ENCODE measurements around the gene RNF144A.

RNF144A gene

GRCh38 chr2:7033136-7033960 lies 116.1 kb downstream of the RNF144A start:
- peaks cover 3% of the 10 kb centered on the region for H3K4me1 ChIP-seq (ENCODE audit: control insufficient read depth, insufficient read depth, low read length, poor library complexity, severe bottlenecking)
- no peak overlapping the region for H3K27ac ChIP-seq (ENCODE audit: low read depth, low read length, severe bottlenecking)
- H3K4me3 ChIP-seq (ENCODE audit: extremely low read depth, insufficient read depth, low read length, poor library complexity, severe bottlenecking), result no peak overlapping the region
- peaks cover 11% of the 10 kb centered on the region for H3K36me3 ChIP-seq (ENCODE audit: control insufficient read depth, insufficient read depth, low read length)
- no peaks in the 10 kb centered on the region for H3K9me3 ChIP-seq (ENCODE audit: control insufficient read depth, low read length)
- WGBS, 2 experiments (ENCODE audit: insufficient coverage in 2 of 2), result 94% methylated on average over 19 to 20 of the region's 20 CpGs

- Histone ChIP-seq H3K36me3 (ENCODE audit: control insufficient read depth, insufficient read depth, low read length) (peaks cover 11% of the 10 kb centered on the region), H3K4me1 (ENCODE audit: control insufficient read depth, insufficient read depth, low read length, poor library complexity, severe bottlenecking) (no peaks in the 10 kb centered on the region), H3K4me3 (ENCODE audit: extremely low read depth, insufficient read depth, low read length, poor library complexity, severe bottlenecking) (no peak overlapping the region), H3K27ac (ENCODE audit: low read depth, low read length, severe bottlenecking) (no peak overlapping the region), H3K9me3 (ENCODE audit: control insufficient read depth, low read length) (no peaks in the 10 kb centered on the region)
- 83 to 84% methylated on average over 13 of the region's 14 CpGs for WGBS, 2 experiments (ENCODE audit: insufficient coverage in 2 of 2)
These were observed 117.1 kb downstream of the RNF144A start for GRCh38 chr2:7034303-7034702.

DNA sequence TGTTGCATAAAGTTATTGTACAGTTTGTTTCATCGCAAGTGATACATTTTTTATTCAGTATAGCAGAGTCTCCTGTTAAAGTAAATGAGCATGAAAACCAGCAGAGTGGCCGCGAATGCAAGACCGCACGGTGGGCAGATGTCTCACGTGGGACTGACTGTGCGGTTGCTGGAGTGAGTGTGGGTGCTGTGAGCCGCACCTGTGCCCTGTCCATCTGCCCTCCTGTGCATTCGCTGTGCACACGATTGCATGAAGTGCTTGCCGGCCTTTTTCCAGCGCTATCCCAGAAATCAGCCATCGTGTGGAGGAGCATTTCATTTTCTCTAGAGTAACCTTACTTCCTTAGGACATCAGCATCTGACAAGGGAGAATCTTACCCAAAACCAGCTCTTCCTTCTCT lies 118.7 kb downstream of the RNF144A start:
- no peaks in the 10 kb centered on the region for H3K9me3 ChIP-seq (ENCODE audit: control insufficient read depth, low read length)

DNA sequence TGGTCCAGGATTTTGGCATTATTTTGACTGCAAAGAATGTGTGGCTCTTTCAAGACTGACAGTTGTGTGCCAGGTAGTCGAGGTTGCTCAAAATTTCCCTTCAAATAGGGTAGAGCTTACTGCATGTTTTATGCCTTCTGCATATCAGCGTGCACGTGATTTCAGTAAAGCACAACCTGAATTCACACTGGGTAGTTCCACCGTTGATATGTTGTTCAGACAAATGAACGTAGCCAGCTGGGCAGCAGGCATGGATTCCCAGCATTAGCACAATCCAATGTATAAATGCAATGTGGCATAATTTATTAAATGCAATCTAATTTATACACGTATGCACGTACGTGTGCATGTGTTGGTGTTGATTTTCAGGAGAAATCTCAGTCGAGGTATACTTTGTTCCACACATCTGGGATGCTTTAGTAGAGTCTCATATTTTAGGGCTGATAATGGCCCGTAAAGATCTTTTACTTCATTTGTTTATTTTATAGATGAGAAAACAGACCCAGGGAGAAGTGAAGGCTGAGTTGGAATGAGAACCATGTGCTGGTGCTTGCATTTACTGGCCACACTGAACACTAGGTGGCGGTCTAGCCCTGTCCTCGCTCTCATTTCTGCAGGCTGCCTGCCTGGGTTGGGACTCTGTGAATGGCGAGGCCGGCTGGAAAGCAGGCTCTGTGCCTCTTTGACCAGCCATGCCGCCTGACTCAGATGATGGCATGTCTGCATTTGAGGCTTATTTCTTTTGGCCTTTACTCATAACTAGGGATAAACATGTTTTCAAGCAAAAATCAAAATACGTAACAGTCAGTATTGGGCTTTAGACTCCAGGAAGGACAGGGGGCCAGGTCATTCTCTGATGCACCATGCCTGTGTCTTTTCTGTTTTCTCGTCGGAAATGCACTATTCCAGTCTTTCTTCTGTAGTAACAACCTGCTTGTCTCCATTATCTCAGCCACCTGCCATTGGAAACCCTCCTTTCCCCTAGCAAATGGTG lies 120.4 kb downstream of the RNF144A start:
- H3K27ac ChIP-seq (ENCODE audit: low read depth, low read length, severe bottlenecking), result no peak overlapping the region
- 65 to 67% methylated on average over 14 to 16 of the region's 18 CpGs for WGBS, 2 experiments (ENCODE audit: insufficient coverage in 2 of 2)
- peaks cover 8% of the 10 kb centered on the region for H3K36me3 ChIP-seq (ENCODE audit: control insufficient read depth, insufficient read depth, low read length)
- no peaks in the 10 kb centered on the region for H3K9me3 ChIP-seq (ENCODE audit: control insufficient read depth, low read length)
- H3K4me3 ChIP-seq (ENCODE audit: extremely low read depth, insufficient read depth, low read length, poor library complexity, severe bottlenecking), result no peak overlapping the region
- no peaks in the 10 kb centered on the region for H3K4me1 ChIP-seq (ENCODE audit: control insufficient read depth, insufficient read depth, low read length, poor library complexity, severe bottlenecking)

More for the DNA sequence above, 118.7 kb downstream of the RNF144A start:
- no peak overlapping the region for H3K27ac ChIP-seq (ENCODE audit: low read depth, low read length, severe bottlenecking)
- WGBS, 2 experiments (ENCODE audit: insufficient coverage in 2 of 2), result 92 to 94% methylated on average over 9 to 13 of the region's 13 CpGs
- H3K4me1 ChIP-seq (ENCODE audit: control insufficient read depth, insufficient read depth, low read length, poor library complexity, severe bottlenecking), result no peaks in the 10 kb centered on the region
- H3K4me3 ChIP-seq (ENCODE audit: extremely low read depth, insufficient read depth, low read length, poor library complexity, severe bottlenecking), result no peak overlapping the region
- peaks cover 10% of the 10 kb centered on the region for H3K36me3 ChIP-seq (ENCODE audit: control insufficient read depth, insufficient read depth, low read length)

DNA sequence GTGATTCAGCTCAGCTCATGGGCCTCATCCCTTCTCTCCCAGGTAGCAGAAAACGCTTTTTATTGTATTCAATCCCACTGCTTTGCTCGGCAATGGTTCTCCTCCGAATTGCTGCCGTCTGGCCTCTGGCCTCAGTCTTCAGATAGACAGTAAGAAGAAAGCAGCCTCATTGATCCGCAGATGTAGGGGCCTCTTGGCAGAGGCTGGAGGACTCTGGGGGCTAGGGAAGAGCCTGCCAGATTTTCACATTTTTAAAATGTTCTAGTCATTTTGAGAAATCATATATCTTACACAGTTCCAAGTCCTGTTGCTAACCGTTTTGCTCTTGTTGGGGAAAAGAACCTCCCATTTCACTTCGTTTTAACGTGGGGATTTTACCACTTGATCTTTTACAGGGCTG lies 123.3 kb downstream of the RNF144A start:
- 93 to 94% methylated on average over 6 of the region's 8 CpGs for WGBS, 2 experiments (ENCODE audit: insufficient coverage in 2 of 2)
- H3K27ac ChIP-seq (ENCODE audit: low read depth, low read length, severe bottlenecking), result no peak overlapping the region
- no peak overlapping the region for H3K4me3 ChIP-seq (ENCODE audit: extremely low read depth, insufficient read depth, low read length, poor library complexity, severe bottlenecking)
- no peaks in the 10 kb centered on the region for H3K4me1 ChIP-seq (ENCODE audit: control insufficient read depth, insufficient read depth, low read length, poor library complexity, severe bottlenecking)
- peaks cover 5% of the 10 kb centered on the region for H3K36me3 ChIP-seq (ENCODE audit: control insufficient read depth, insufficient read depth, low read length)
- H3K9me3 ChIP-seq (ENCODE audit: control insufficient read depth, low read length), result no peaks in the 10 kb centered on the region

DNA sequence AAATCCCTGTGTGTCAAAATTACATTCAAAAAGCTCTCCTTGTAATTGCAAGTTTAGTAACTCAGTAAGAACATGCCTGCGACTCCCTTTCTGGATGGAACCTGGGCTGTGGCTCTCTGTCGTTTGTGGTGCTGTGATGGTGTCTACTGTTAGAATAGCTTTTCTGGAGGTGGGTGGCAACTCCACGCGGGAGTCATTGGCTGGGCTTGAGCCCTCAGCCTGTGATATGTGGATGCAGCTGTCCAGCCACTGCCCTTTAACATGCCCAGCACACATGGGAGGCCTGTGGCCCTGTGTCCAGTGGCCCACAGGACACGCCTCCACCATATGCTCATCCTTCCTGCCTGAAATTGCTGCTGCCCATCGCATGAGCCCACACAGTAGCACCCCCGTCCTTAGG lies 124.2 kb downstream of the RNF144A start:
- no peaks in the 10 kb centered on the region for H3K9me3 ChIP-seq (ENCODE audit: control insufficient read depth, low read length)
- H3K4me1 ChIP-seq (ENCODE audit: control insufficient read depth, insufficient read depth, low read length, poor library complexity, severe bottlenecking), result no peaks in the 10 kb centered on the region
- 95 to 100% methylated on average over 3 to 7 of the region's 7 CpGs for WGBS, 2 experiments (ENCODE audit: insufficient coverage in 2 of 2)
- no peak overlapping the region for H3K27ac ChIP-seq (ENCODE audit: low read depth, low read length, severe bottlenecking)
- H3K4me3 ChIP-seq (ENCODE audit: extremely low read depth, insufficient read depth, low read length, poor library complexity, severe bottlenecking), result no peak overlapping the region
- H3K36me3 ChIP-seq (ENCODE audit: control insufficient read depth, insufficient read depth, low read length), result peaks cover 5% of the 10 kb centered on the region

DNA sequence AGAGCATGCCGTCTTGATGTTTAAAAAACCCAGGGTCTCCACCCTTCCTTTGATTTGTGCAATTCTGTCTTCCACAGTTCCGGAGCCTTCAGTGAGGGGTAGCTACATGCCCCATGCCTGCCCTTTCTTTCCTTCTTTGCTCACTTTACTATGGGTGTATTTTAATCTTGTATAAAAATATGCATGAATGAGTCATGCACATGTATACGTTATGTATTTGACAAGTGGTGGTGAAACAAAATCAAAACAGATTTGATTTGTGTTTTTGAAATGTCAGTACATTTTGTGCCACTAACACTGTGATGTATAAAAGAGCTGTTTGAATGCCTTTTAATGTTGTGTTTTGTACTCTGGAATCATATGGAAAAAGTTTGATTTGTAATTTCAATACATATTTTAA lies 126.5 kb downstream of the RNF144A start:
- WGBS, 2 experiments (ENCODE audit: insufficient coverage in 2 of 2), result 100% methylated on average over 1 to 2 of the region's 3 CpGs
- peaks cover 5% of the 10 kb centered on the region for H3K36me3 ChIP-seq (ENCODE audit: control insufficient read depth, insufficient read depth, low read length)
- H3K4me1 ChIP-seq (ENCODE audit: control insufficient read depth, insufficient read depth, low read length, poor library complexity, severe bottlenecking), result no peaks in the 10 kb centered on the region
- H3K27ac ChIP-seq (ENCODE audit: low read depth, low read length, severe bottlenecking), result no peak overlapping the region
- no peak overlapping the region for H3K4me3 ChIP-seq (ENCODE audit: extremely low read depth, insufficient read depth, low read length, poor library complexity, severe bottlenecking)
- no peaks in the 10 kb centered on the region for H3K9me3 ChIP-seq (ENCODE audit: control insufficient read depth, low read length)

DNA sequence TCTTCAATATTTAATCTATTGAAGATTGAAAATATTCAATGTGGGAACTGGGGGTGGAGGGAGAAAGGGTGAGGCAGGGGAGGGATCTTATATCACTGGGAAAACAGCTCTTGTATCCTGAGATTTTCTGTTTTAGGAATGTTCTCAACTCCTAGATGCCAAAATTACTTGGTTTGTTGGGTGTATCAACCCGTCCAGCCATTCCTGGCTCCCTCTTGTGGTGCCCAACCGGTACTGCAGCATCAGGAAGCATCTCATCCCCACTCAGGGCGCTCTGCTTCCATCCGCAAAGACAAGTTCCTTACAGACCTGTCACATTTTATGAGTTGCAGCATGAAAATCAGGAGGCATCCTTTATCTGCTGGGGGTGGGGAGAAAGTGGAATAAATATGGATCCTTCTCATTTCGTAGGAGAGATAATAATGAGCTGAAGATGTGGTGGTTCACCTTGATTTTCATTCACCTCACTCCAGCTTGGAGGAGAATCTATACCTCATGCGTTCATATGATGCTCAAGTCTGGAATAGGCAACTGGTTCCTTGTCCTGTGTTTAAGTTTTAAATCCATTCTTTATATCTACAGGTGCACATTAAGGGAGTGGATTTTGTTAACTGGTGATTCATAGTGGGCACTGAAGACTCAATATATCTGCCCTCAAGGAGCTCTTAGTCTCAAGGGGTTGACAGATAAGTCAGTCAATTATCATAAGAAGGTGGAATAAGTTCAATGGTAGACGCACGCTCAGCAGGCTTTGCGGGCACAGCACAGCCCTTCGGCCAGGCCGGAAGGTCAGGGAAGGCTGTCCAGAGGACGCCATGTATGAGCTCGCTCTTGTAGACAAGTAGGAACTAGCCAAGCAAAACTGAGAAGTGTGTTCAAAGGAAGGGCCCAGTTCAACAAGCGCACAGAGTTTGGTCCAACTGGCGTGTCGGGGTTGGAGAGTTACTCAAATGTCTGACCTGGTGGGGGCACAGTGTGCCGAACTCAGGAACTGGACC lies 127.3 kb downstream of the RNF144A start:
- no peak overlapping the region for H3K4me3 ChIP-seq (ENCODE audit: extremely low read depth, insufficient read depth, low read length, poor library complexity, severe bottlenecking)
- WGBS, 2 experiments (ENCODE audit: insufficient coverage in 2 of 2), result 82 to 98% methylated on average over 12 to 15 of the region's 17 CpGs
- H3K27ac ChIP-seq (ENCODE audit: low read depth, low read length, severe bottlenecking), result no peak overlapping the region
- no peaks in the 10 kb centered on the region for H3K9me3 ChIP-seq (ENCODE audit: control insufficient read depth, low read length)
- no peaks in the 10 kb centered on the region for H3K4me1 ChIP-seq (ENCODE audit: control insufficient read depth, insufficient read depth, low read length, poor library complexity, severe bottlenecking)
- peaks cover 4% of the 10 kb centered on the region for H3K36me3 ChIP-seq (ENCODE audit: control insufficient read depth, insufficient read depth, low read length)

DNA sequence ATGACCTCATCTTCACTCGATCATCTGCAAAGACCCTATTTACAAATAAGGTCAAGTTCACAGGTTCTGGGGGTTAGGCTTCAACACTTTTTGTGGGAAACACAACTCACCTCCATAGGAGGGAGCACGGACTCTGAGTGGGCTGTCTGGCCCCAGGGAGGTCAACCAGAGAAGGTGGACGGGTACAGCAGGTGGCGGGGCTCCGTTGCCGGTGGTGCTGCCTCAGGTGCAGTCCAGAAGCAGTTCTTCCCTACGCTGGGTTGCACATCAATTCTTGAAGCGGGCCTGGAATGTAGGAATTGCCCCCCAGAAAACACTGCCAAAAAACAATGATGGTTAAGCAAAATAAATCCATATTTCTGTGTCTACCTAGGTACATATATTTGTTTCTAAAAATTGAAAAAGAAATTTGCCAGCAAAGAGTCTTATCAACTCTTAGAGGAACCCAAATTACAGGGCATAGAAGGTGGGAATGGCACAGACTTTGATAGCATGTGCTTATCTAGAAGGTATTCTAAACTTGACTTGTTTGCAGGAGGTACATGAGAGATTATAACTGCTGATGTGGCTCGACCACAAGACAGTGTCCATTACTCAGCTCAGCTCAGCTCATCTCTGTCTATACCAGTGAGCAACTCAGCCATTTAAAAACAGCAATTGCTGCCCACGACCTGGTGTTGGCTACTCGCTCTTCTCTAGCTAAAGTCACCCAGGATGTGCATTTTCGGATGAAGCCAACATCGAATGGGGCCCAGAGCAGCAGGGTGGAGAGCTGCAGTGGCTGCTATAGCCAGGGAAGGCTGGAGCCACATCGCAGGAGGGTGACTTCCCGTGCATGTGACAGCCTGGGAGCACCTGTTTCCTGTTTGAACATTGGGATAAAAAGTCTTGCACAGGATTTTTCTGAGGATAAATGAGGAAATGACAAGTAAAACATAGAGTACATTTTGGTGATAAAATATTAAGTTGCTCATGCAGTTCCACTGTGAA lies 128.7 kb downstream of the RNF144A start:
- Histone ChIP-seq H3K4me1 (ENCODE audit: control insufficient read depth, insufficient read depth, low read length, poor library complexity, severe bottlenecking) (no peaks in the 10 kb centered on the region), H3K27ac (ENCODE audit: low read depth, low read length, severe bottlenecking) (no peak overlapping the region), H3K9me3 (ENCODE audit: control insufficient read depth, low read length) (no peaks in the 10 kb centered on the region), H3K36me3 (ENCODE audit: control insufficient read depth, insufficient read depth, low read length) (no peaks in the 10 kb centered on the region), H3K4me3 (ENCODE audit: extremely low read depth, insufficient read depth, low read length, poor library complexity, severe bottlenecking) (no peak overlapping the region)
- 91 to 94% methylated on average over 13 of the region's 15 CpGs for WGBS, 2 experiments (ENCODE audit: insufficient coverage in 2 of 2)
